Tibial artery (tissue), 4 donors: ENCODE measurements around the gene RPL10.

Experiments used
- DNase-seq, 2 donors: peaks; one replicate each; pipeline ENCODE4 v3.0.0-alpha.2; 2019
- H3K27ac ChIP-seq, 2 donors: fragments of 200-600 bp; sonication (generic) in 1 of 2; 1 replicate in 1 of 2; 2 replicates in 1 of 2; pipeline ENCODE4 v1.5.1; 2018 to 2019; ENCODE audit warnings: mild to moderate bottlenecking in 1 of 2
- H3K27me3 ChIP-seq, 2 donors: fragments of 200-600 bp; sonication (generic) in 1 of 2; one replicate each; pipeline versions ENCODE4 v1.5.1 to v1.6.0; 2016 to 2019
- H3K36me3 ChIP-seq, 3 donors: fragments of 200-600 bp; sonication (generic) in 2 of 3; one replicate each; pipeline ENCODE4 v1.5.1; 2016 to 2019; ENCODE audit warnings: mild to moderate bottlenecking in 2 of 3
- H3K4me1 ChIP-seq, 4 donors: fragments of 200-600 bp; sonication (generic) in 2 of 4; 1 replicate in 3 of 4; 2 replicates in 1 of 4; pipeline ENCODE4 v1.5.1; 2016 to 2019
- H3K4me3 ChIP-seq, 2 donors: fragments of 200-600 bp; sonication (generic) in 1 of 2; 1 replicate in 1 of 2; 2 replicates in 1 of 2; pipeline ENCODE4 v1.5.1; 2018 to 2019; ENCODE audit warnings: mild to moderate bottlenecking in 2 of 2
- H3K9me3 ChIP-seq, 3 donors: fragments of 200-600 bp; sonication (generic) in 1 of 3; one replicate each; pipeline ENCODE4 v1.5.1; 2016 to 2019
- CTCF ChIP-seq, 2 experiments: fragments of 200-600 bp in 1 of 2; fragments of 450-650 bp in 1 of 2; IDR thresholded peaks; one replicate each; pipeline ENCODE4 v1.5.1; 2017 to 2019; ENCODE audit warnings: antibody characterized with exemption in 2 of 2, mild to moderate bottlenecking in 1 of 2, moderate library complexity in 1 of 2
- intact Hi-C: fragments of 100-400 bp; cut with DNase I; formaldehyde crosslinking; loops from one replicate; pipeline ENCODE4 v1.15.0; 2023; ENCODE audit warnings: low total_unique reads

Gene RPL10

GRCh38 chrX:154436983-154437752 lies 39.0 kb downstream of the RPL10 start, which contains the start of gene GDI1:
GDI1 (plus strand) TSS chrX:154437154; CDS start chrX:154437255, 101 bp downstream.
- Histone ChIP-seq H3K4me1 (peaks cover 0 to 19% (median 14%) of the 10 kb centered on the region in 4 donors), H3K27ac (peak within 1 kb of the TSS; percentile 86 to 92), H3K4me3 (peak within 1 kb of the TSS; percentile 85 to 86), H3K36me3 (peaks cover 4 to 50% (median 26%) of the 10 kb centered on the region in 3 donors), H3K9me3 (no peaks in the 10 kb centered on the region), H3K27me3 (no peaks in the 10 kb centered on the region)
- DNase-seq, result peak; percentile 42 to 74
- intact Hi-C loops, result no loop called here
- no peak for TF ChIP-seq CTCF (IDR thresholded peaks at IDR 0.05)

DNA sequence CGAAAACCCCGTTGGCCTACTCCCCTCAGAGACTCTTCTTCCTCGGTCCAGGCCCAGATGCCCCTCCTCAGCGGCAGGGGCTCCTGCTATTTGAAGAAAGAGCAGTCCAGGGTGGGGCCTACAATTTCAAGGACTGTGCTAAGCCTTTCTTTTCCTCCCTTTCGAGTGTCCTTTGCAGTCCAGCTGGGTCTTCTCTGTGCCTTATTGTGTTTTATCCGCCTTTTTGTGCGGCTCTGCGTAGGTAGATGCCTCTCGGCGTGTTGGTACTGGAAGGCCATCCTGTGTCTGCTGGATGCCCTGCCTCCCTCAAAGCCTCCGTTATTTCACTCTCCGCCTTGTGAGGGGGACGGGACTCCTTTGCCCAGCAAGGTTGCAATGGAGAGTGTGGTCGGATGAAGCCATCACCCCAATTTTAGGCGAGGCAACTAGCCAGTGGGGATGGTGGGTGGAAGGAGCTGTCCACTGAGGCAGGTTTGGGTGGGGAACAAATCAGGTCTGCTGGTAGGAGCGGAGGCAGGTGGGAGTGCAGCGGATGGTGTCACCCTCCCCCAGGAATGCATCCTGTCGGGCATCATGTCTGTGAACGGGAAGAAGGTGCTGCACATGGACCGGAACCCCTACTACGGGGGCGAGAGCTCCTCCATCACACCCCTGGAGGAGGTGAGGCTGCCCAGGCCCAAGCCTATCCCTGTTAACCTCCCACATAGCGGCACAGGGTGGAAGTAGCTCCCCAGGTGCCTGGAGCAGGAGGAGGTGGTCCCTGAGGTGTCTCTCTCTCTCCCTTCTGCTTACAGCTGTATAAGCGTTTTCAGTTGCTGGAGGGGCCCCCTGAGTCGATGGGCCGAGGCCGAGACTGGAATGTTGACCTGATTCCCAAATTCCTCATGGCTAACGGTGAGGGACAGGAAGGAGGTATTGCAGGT lies 40.1 kb downstream of the RPL10 start:
- no peaks in the 10 kb centered on the region for H3K27me3 ChIP-seq
- H3K4me1 ChIP-seq, result peaks cover 0 to 19% (median 14%) of the 10 kb centered on the region in 4 donors
- DNase-seq, result no peak
- intact Hi-C loops, result no loop called here
- peak overlapping the region; percentile 85 to 92 for H3K27ac ChIP-seq
- no peaks in the 10 kb centered on the region for H3K9me3 ChIP-seq
- H3K36me3 ChIP-seq, result peaks cover 4 to 50% (median 20%) of the 10 kb centered on the region in 3 donors
- TF ChIP-seq CTCF (IDR thresholded peaks at IDR 0.05), result no peak
- peak overlapping the region; percentile 85 to 86 for H3K4me3 ChIP-seq

DNA sequence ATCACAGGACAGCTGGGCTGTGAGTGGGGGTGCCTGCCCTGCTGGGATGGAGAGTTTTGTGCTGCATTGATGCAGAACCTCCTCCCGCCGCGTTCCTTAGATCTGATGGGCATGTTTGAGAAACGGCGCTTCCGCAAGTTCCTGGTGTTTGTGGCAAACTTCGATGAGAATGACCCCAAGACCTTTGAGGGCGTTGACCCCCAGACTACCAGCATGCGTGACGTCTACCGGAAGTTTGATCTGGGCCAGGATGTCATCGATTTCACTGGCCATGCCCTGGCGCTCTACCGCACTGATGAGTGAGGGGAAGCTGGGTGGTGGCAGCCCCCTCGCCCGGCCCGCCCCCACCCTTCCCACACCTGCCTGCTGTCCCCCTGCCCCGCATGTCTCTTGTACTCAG lies 41.7 kb downstream of the RPL10 start:
- intact Hi-C loops, result no loop called here
- no peak for TF ChIP-seq CTCF (IDR thresholded peaks at IDR 0.05)
- peaks cover 4 to 37% (median 14%) of the 10 kb centered on the region in 3 donors for H3K36me3 ChIP-seq

GRCh38 chrX:154440623-154441357 lies 42.6 kb downstream of the RPL10 start:
- H3K27me3 ChIP-seq, result no peaks in the 10 kb centered on the region
- no peak overlapping the region for H3K27ac ChIP-seq
- no peak for TF ChIP-seq CTCF (IDR thresholded peaks at IDR 0.05)
- peaks cover 4 to 28% (median 14%) of the 10 kb centered on the region in 3 donors for H3K36me3 ChIP-seq
- intact Hi-C loops, result no loop called here
- H3K4me3 ChIP-seq, result no peak overlapping the region
- H3K9me3 ChIP-seq, result no peaks in the 10 kb centered on the region
- no peak for DNase-seq
- peaks cover 0 to 37% (median 24%) of the 10 kb centered on the region in 4 donors for H3K4me1 ChIP-seq

More for the DNA sequence above, 41.7 kb downstream of the RPL10 start:
- H3K9me3 ChIP-seq, result no peaks in the 10 kb centered on the region
- peaks cover 0 to 28% (median 17%) of the 10 kb centered on the region in 4 donors for H3K4me1 ChIP-seq
- H3K4me3 ChIP-seq, result no peak overlapping the region
- H3K27me3 ChIP-seq, result no peaks in the 10 kb centered on the region
- no peak for DNase-seq
- no peak overlapping the region for H3K27ac ChIP-seq

DNA sequence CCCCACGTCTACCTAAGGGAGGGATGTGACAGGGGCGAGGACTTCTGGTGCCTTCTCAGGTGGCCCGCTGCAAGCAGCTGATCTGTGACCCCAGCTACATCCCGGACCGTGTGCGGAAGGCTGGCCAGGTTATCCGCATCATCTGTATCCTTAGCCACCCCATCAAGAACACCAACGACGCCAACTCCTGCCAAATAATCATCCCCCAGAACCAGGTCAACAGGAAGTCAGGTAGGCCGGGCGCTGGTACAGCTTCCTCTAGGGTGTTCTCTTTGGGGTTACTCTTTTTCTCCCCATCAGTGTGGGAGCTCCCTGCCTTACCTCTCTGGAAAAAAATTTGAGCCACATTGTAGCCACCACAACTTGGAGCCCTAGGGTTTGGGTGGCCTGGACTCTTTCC lies 43.4 kb downstream of the RPL10 start:
- Histone ChIP-seq H3K27me3 (no peaks in the 10 kb centered on the region), H3K4me1 (peaks cover 0 to 36% (median 25%) of the 10 kb centered on the region in 4 donors), H3K9me3 (no peaks in the 10 kb centered on the region), H3K4me3 (no peak overlapping the region), H3K27ac (no peak overlapping the region), H3K36me3 (peaks cover 4 to 26% (median 17%) of the 10 kb centered on the region in 3 donors)
- intact Hi-C loops, result no loop called here
- DNase-seq, result no peak
- TF ChIP-seq CTCF (IDR thresholded peaks at IDR 0.05), result no peak
